Thyroid gland (tissue), 4 donors: ENCODE results near the gene STOML3. TPM values are rescaled to one million over a fixed set of nuclear protein-coding genes. Genes with fewer than 3 reads are reported as not detected.
"Not testable (repeated sequence)": the region's sequence is repeated elsewhere in the genome, so short reads cannot be mapped to it uniquely, and the experiment has no call there.

Experiments used
- DNase-seq, 2 donors: peaks; one replicate each; pipeline ENCODE4 v3.0.0-alpha.2; 2019
- H3K27ac ChIP-seq, 3 donors: fragments of 200-600 bp; sonication (generic); 1 replicate in 2 of 3; 2 replicates in 1 of 3; pipeline ENCODE4 v1.5.1; 2016 to 2019; ENCODE audit warnings: mild to moderate bottlenecking in 1 of 3, moderate library complexity in 1 of 3
- H3K27me3 ChIP-seq: fragments of 200-600 bp; sonication (generic); one replicate; pipeline ENCODE4 v1.5.1; 2019
- H3K36me3 ChIP-seq, 2 donors: fragments of 200-600 bp; sonication (generic); one replicate each; pipeline ENCODE4 v1.5.1; 2016 to 2019
- H3K4me1 ChIP-seq, 2 donors: fragments of 200-600 bp; sonication (generic); one replicate each; pipeline ENCODE4 v1.5.1; 2017 to 2019
- H3K4me3 ChIP-seq, 3 donors: fragments of 200-600 bp; sonication (generic); replicated peaks in 1 of 3; 1 replicate in 2 of 3; 2 replicates in 1 of 3; pipeline ENCODE4 v1.5.1; 2016; ENCODE audit warnings: mild to moderate bottlenecking in 1 of 3
- H3K9me3 ChIP-seq: fragments of 200-600 bp; sonication (generic); one replicate; pipeline ENCODE4 v1.5.1; 2017
- POLR2A ChIP-seq, 2 donors: fragments of 450-650 bp; IDR thresholded peaks; one replicate each; pipeline ENCODE4 v1.6.1; 2017; ENCODE audit warnings: antibody characterized with exemption in 2 of 2, mild to moderate bottlenecking in 2 of 2, moderate library complexity in 1 of 2
- WGBS, 2 donors: methylation state at CpG; one replicate each; pipeline ENCODE4 v1.1.5; 2017; 5-methylcytosine and 5-hydroxymethylcytosine counted together
- intact Hi-C: fragments of 100-400 bp; cut with DNase I; formaldehyde crosslinking; loops from one replicate; pipeline ENCODE4 v1.15.1; 2023
- total RNA-seq, 4 donors: library from RNA; depleted of rRNA; stranded (reverse); fragments of >200 nt; gene quantifications; one replicate each; pipeline ENCODE4 v1.2.3, GENCODE V29; 2016
- TF ChIP-seq, protein P1 (sequence below), 6 experiments: fragments of 200-600 bp in 3 of 6; fragments of 450-650 bp in 3 of 6; sonication (generic) in 3 of 6; IDR thresholded peaks; one replicate each; pipeline ENCODE4 v1.5.1; 2016 to 2019; ENCODE audit warnings: antibody characterized with exemption in 6 of 6, mild to moderate bottlenecking in 2 of 6, inconsistent platforms in 1 of 6, moderate library complexity in 1 of 6

STOML3 gene
- total RNA-seq, 4 donors from 2014 or later = not detected

- H3K27ac ChIP-seq = no peak overlapping the region
- peaks cover 38 to 42% of the 10 kb centered on the region in 2 donors for H3K36me3 ChIP-seq
- H3K27me3 ChIP-seq = no peaks in the 10 kb centered on the region
- no peak for TF ChIP-seq POLR2A (IDR thresholded peaks at IDR 0.05)
- TF ChIP-seq, protein P1, sequence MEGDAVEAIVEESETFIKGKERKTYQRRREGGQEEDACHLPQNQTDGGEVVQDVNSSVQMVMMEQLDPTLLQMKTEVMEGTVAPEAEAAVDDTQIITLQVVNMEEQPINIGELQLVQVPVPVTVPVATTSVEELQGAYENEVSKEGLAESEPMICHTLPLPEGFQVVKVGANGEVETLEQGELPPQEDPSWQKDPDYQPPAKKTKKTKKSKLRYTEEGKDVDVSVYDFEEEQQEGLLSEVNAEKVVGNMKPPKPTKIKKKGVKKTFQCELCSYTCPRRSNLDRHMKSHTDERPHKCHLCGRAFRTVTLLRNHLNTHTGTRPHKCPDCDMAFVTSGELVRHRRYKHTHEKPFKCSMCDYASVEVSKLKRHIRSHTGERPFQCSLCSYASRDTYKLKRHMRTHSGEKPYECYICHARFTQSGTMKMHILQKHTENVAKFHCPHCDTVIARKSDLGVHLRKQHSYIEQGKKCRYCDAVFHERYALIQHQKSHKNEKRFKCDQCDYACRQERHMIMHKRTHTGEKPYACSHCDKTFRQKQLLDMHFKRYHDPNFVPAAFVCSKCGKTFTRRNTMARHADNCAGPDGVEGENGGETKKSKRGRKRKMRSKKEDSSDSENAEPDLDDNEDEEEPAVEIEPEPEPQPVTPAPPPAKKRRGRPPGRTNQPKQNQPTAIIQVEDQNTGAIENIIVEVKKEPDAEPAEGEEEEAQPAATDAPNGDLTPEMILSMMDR (IDR thresholded peaks at IDR 0.05) = peak in 1 of 6 experiments; percentile 23
- 26 to 27% methylated on average over 2 of the region's 2 CpGs for WGBS, 2 donors
- intact Hi-C loops = no loop called here
- H3K9me3 ChIP-seq = no peaks in the 10 kb centered on the region
- no peak for DNase-seq
- no peak overlapping the region for H3K4me3 ChIP-seq
- H3K4me1 ChIP-seq = no peaks in the 10 kb centered on the region
Observed at GRCh38 chr13:39016787-39017186, 26.2 kb upstream of the STOML3 start.

GRCh38 chr13:39016087-39016486 is 25.5 kb upstream of the STOML3 start:
- no peaks in the 10 kb centered on the region for H3K27me3 ChIP-seq
- TF ChIP-seq, protein P1 (IDR thresholded peaks at IDR 0.05) = no peak
- TF ChIP-seq POLR2A (IDR thresholded peaks at IDR 0.05) = no peak
- H3K4me3 ChIP-seq = no peak overlapping the region
- WGBS, 2 donors = 83 to 92% methylated on average over 1 of the region's 1 CpG
- H3K4me1 ChIP-seq = no peaks in the 10 kb centered on the region
- no peak overlapping the region for H3K27ac ChIP-seq
- DNase-seq = no peak
- intact Hi-C loops = no loop called here
- peaks cover 45 to 49% of the 10 kb centered on the region in 2 donors for H3K36me3 ChIP-seq
- no peaks in the 10 kb centered on the region for H3K9me3 ChIP-seq

DNA sequence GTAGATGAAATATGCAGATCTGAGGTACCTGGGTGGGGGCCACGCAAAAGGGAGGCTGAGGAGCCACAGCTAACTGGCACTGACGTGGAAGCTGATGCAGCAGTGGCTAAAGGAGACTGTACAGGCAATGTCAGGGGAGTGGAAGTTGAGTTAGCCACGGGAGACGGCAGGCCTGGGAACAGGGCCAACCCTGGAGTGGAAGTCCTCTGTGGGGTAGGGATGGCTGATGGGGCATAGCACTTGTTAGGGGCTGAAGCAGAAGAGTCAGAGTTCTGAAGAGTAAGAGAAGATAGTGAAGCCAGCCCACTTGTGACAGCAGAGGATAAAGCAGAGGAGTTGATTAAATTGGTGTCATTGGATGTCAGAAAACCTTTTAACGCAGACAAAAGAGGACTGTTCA is 22.8 kb upstream of the STOML3 start:
- WGBS, 2 donors = 80 to 84% methylated on average over 5 of the region's 5 CpGs
- H3K36me3 ChIP-seq = peaks cover 48 to 55% of the 10 kb centered on the region in 2 donors
- intact Hi-C loops = no loop called here
- no peak for DNase-seq
- H3K27me3 ChIP-seq = no peaks in the 10 kb centered on the region
- TF ChIP-seq POLR2A (IDR thresholded peaks at IDR 0.05) = no peak
- TF ChIP-seq, protein P1 (IDR thresholded peaks at IDR 0.05) = no peak
- no peaks in the 10 kb centered on the region for H3K4me1 ChIP-seq
- H3K9me3 ChIP-seq = no peaks in the 10 kb centered on the region
- no peak overlapping the region for H3K4me3 ChIP-seq
- H3K27ac ChIP-seq = no peak overlapping the region

- no peak overlapping the region for H3K4me3 ChIP-seq
- H3K4me1 ChIP-seq = no peaks in the 10 kb centered on the region
- H3K27ac ChIP-seq = no peak overlapping the region
- 82 to 86% methylated on average over 7 of the region's 7 CpGs for WGBS, 2 donors
- no peak for TF ChIP-seq POLR2A (IDR thresholded peaks at IDR 0.05)
- TF ChIP-seq, protein P1 (IDR thresholded peaks at IDR 0.05) = no peak
- no peaks in the 10 kb centered on the region for H3K9me3 ChIP-seq
- peaks cover 50 to 51% of the 10 kb centered on the region in 2 donors for H3K36me3 ChIP-seq
- DNase-seq = no peak
- no peaks in the 10 kb centered on the region for H3K27me3 ChIP-seq
- intact Hi-C loops = no loop called here
Observed at GRCh38 chr13:39012608-39013007, 22.0 kb upstream of the STOML3 start.

DNA sequence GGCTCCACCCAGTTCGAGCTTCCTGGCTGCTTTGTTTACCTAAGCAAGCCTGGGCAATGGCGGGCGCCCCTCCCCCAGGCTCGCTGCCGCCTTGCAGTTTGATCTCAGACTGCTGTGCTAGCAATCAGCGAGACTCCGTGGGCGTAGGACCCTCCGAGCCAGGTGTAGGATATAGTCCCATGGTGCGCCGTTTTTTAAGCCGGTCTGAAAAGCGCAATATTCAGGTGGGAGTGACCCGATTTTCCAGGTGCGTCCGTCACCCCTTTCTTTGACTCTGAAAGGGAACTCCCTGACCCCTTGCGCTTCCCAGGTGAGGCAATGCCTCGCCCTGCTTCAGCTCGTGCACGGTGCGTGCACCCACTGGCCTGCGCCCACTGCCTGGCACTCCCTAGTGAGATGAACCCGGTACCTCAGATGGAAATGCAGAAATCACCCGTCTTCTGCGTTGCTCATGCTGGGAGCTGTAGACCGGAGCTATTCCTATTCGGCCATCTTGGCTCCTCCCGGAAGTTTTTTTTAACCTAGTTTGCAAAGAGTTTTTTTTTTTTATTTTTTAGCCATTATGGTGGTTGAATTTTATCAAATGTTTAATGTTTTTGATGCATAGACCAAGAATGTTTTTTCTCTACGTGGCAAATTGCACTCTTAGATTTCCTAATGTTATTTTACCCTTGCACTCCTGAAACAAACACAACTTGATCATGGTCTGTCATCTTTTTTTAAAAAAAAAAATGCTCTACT is 15.9 kb upstream of the STOML3 start:
- intact Hi-C loops, DNase-seq, H3K4me3 ChIP-seq, H3K9me3 ChIP-seq, H3K27ac ChIP-seq, H3K27me3 ChIP-seq, H3K4me1 ChIP-seq: not testable (repeated sequence)
- 82 to 91% methylated on average over 19 to 27 of the region's 29 CpGs for WGBS, 2 donors
- peaks cover 11 to 17% of the 10 kb centered on the region in 2 donors for H3K36me3 ChIP-seq
